GM18508 (cell line): ENCODE data around the gene ELN.
"Not testable (repeated sequence)": the region's sequence is repeated elsewhere in the genome, so short reads cannot be mapped to it uniquely, and the experiment has no call there.

Source experiments
- ATAC-seq: cut with Tn5 transposase; IDR thresholded peaks from one replicate; pipeline ENCODE4 v1.9.1; 2021; ENCODE audit warnings: moderate number of reproducible peaks; ENCODE audit not compliant: insufficient read depth, unreplicated experiment

ELN gene

GRCh38 chr7:73999664-74000435 is 28.1 kb upstream of the ELN start:
- ATAC-seq = no peak

GRCh38 chr7:74000489-74001149 is 27.4 kb upstream of the ELN start:
- ATAC-seq = no peak

DNA sequence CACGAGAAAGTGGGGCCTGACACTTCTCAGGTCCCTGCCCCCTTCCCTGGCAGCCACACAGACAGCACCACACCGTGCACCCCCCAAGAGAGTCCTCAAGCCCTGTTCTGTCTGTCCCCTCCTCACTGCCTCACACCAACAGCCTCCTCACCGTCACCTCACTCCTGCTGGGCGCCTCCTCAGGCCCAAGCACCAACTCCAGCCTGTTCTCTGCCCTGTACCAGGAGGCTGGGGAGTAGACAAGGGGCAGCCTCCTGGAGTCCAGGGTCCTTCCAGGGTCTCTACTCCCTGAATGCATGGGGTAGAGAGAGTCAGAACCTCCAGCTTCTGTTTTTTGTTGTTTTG is 26.9 kb upstream of the ELN start:
- ATAC-seq = no peak

DNA sequence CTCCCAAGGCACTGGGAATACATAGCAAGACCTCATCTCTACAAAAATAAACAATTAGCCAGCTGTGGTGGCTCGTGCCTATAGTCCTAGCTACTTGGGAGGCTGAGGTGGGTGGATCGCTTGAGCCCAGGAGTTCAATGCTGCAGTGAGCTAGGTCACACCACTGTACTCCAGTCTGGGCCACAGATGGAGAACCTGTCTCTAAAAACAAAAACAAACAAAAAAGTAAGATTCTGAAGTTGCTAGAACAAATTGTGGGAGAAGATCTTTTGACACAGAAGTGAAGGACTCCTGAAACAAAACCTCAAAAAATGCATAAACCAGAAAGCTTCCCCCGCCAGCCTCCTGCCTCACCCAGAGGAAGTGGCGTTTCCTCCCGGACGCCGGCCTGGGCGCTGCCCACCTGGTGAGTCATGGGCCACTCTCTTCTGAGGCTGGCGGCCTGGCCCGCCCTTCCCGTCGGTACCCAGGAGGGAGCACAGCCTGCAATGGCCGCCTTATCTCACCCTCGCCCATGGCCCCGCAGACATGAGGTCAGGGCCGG is 25.4 kb upstream of the ELN start:
- ATAC-seq = no peak

DNA sequence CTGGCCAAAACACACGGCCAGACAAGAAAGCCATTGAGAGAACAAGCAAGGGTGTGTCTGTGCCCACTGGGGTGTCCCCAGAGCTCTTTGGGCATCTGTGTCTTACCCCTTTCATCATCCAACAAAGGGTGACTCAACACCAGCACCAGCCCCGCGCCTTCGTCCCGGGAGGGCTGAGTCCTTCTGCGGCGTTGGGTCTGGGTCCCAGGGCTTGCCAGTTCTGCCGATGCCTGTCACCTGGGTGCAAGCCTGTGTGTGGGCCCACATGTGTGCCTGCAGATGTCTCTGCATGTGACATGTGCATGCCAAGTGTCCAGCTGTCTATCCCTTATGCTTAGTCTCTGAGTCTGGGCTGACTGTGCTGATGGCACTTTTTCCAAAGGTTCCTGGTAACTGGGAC is 24.4 kb upstream of the ELN start:
- no peak for ATAC-seq

DNA sequence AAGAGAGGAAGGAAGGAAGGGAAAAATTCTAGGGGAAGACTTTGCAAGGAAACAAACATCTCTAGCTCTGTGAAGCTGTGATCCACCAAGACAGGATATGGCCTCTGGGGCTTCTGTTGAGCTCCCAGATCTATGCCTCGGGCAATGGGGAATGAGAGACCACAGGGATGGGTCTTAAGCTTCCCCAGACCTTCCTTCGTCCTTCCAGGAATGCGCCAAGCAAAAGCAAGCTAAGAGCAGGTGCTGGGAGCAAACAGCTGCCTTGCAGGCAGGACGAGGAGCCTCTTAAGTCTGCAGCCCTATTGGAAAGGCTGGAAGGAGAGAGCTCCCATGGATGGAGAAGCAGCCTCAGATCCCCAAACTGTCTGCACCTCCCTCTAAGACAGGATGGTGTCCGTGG is 21.9 kb upstream of the ELN start:
- no peak for ATAC-seq

- ATAC-seq = no peak
Measured at GRCh38 chr7:74006451-74007241, 21.3 kb upstream of the ELN start.

DNA sequence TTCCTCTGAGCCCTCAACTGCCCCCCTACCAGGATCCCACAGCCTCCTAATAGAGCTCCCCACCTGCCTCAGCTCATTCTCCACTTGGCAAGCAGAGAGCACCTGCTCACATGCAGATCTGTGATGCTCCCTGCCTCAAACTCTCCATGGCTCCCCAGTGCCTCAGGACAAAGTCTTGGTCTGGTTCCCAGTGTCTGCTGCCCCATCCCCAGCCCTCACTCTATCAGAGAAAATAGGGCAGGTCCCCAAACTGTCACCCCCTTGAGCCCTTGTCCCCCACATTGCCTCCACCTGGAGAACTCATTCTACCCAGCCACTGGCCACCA is 20.8 kb upstream of the ELN start:
- no peak for ATAC-seq

DNA sequence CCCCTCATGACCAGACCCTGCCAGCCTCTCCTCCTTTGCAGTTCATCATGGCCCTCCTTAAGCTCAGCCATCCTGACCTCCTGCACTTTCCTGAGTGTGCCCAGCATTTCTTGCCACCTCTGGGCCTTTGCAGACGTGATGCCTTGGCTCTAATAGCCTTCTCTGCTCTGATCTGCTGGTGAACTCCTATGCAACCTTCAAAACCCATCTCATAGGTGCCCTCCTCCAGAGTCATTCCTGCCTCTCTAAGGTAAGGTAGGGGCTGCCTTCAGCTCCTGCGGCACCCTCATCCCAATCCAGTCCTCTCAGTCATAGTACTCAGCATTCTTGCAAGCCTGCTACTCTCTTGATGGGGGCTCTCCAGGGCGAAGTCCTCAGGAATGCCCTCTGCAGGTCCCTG is 19.3 kb upstream of the ELN start:
- no peak for ATAC-seq

DNA sequence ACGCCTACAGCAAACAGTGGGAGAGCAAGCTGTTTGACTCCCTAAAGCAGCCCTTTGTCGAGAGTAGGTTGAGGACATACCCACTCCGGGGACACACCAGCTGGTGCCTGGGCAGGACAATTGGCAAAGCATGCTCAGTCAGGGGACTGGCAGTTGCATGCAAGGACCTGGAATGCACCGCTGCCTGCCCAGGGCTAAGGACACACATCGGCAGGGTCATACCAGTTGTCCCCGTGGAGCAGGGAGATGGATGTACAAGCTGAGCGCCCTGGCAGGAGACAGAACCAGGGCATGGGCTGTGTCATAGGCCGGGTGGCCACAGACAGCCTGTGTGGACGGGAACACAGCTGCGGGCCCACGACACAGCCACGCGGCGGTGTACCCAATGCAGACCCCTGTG is 18.3 kb upstream of the ELN start:
- ATAC-seq = no peak

DNA sequence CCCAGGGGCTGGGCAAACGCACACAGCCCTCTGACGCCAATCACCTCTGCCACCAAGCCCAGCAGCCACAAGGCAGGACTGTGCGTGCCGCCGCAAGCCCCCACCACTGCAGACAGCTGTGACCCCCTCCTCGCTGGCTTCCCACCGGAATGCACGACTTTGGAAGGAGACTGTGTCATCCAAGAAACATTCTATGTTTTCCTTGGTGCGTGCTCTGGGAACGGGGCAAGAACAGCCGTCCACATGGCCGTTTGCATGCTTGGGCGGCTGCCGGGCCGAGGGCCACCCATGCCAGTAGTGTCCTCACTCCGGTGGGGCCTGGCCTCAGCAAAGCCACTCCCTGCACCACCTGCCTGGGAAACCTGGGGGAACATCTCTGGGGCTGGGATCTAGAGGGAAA is 17.6 kb upstream of the ELN start:
- ATAC-seq = no peak

GRCh38 chr7:74011421-74011820 is 16.6 kb upstream of the ELN start:
- ATAC-seq = not testable (repeated sequence)

- ATAC-seq = peak; percentile 95
Measured at GRCh38 chr7:74012842-74013249, 15.1 kb upstream of the ELN start.

GRCh38 chr7:74013539-74014272 is 14.3 kb upstream of the ELN start:
- no peak for ATAC-seq

GRCh38 chr7:74014931-74015330 is 13.0 kb upstream of the ELN start:
- ATAC-seq = no peak

- ATAC-seq = no peak
Measured at GRCh38 chr7:74015670-74016069, 12.3 kb upstream of the ELN start.

- ATAC-seq = no peak
Measured at GRCh38 chr7:74017125-74017524, 10.8 kb upstream of the ELN start.

GRCh38 chr7:74018246-74018895 is 9.6 kb upstream of the ELN start:
- no peak for ATAC-seq

GRCh38 chr7:74019149-74019548 is 8.8 kb upstream of the ELN start:
- ATAC-seq = no peak

DNA sequence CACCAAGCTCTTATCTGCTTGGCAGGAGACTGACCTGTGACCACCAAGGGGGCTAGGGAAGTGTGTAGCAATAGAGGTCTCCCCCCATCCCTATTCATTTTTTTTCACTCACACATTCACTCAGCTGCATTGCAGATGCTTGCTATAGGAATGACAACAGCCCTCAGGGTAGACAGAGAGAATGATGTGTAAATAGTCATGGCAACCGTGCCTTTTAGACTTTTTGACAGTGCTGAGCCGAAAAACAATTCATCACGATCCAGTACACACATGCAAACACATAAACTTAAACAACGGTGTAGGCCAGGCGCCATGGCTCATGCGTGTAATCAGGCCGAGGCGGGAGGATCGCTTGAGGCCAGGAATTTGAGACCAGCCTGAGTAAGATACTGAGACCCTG is 7.6 kb upstream of the ELN start:
- ATAC-seq = no peak
